Measurements from ENCODE around the gene SLC3A2.

Gene SLC3A2

GRCh38 chr11:62909107-62909894, 28.6 kb downstream of the SLC3A2 start:
- no peaks in the 10 kb centered on the region for H3K36me3 ChIP-seq (ENCODE audit: control insufficient read depth, insufficient read depth, low read length)
- peak overlapping the region; percentile 55 for H3K18ac ChIP-seq (ENCODE audit: low read length)
- peaks cover 7% of the 10 kb centered on the region for H3K4me1 ChIP-seq (ENCODE audit: control insufficient read depth, low read depth, low read length)
- no peaks in the 10 kb centered on the region for H3K79me2 ChIP-seq (ENCODE audit: control insufficient read depth, insufficient read depth, low read length)
- no peak overlapping the region for H2BK15ac ChIP-seq (replicated peaks; ENCODE audit: low read depth)
- H3K9ac ChIP-seq (ENCODE audit: low read length) = peak overlapping the region; percentile 76
- H3K27me3 ChIP-seq (ENCODE audit: insufficient read depth, low read length, poor library complexity) = no peaks in the 10 kb centered on the region
- peak overlapping the region; percentile 23 for H3K27ac ChIP-seq (ENCODE audit: low read depth, low read length)
- no CpG with 5 or more reads among the region's 24 CpGs for WGBS (ENCODE audit: extremely low coverage, insufficient coverage, low lambda C conversion rate)
- H2AK5ac ChIP-seq (ENCODE audit: low read length) = no peak overlapping the region
- peak; percentile 99 for DNase-seq
- peak overlapping the region; percentile 13 for H4K8ac ChIP-seq (ENCODE audit: low read depth, low read length)
- peak overlapping the region; percentile 97 for H3K23ac ChIP-seq (ENCODE audit: low read length)
- H4K5ac ChIP-seq (ENCODE audit: low read length) = no peak overlapping the region
- H3K79me1 ChIP-seq (ENCODE audit: low read length) = no peaks in the 10 kb centered on the region
- no peak overlapping the region for H3K4me3 ChIP-seq (ENCODE audit: low read length)
- peak overlapping the region; percentile 17 for H3K4ac ChIP-seq (ENCODE audit: low read depth, low read length)
- peak overlapping the region; percentile 87 for H3K56ac ChIP-seq (ENCODE audit: low read length)
- H3K4me2 ChIP-seq (ENCODE audit: low read length) = peak overlapping the region; percentile 64
- peak overlapping the region; percentile 2 for H2BK5ac ChIP-seq (ENCODE audit: low read length)
- H2BK120ac ChIP-seq (ENCODE audit: low read depth, low read length) = no peak overlapping the region

- H3K4me2 ChIP-seq (ENCODE audit: low read length) = no peak overlapping the region
- no peak overlapping the region for H3K9ac ChIP-seq (ENCODE audit: low read length)
- H2BK15ac ChIP-seq (replicated peaks; ENCODE audit: low read depth) = no peak overlapping the region
- H3K4ac ChIP-seq (ENCODE audit: low read depth, low read length) = no peak overlapping the region
- no peak overlapping the region for H2BK5ac ChIP-seq (ENCODE audit: low read length)
- H3K79me2 ChIP-seq (ENCODE audit: control insufficient read depth, insufficient read depth, low read length) = no peaks in the 10 kb centered on the region
- no peak overlapping the region for H3K23ac ChIP-seq (ENCODE audit: low read length)
- H3K79me1 ChIP-seq (ENCODE audit: low read length) = no peaks in the 10 kb centered on the region
- H3K27me3 ChIP-seq (ENCODE audit: insufficient read depth, low read length, poor library complexity) = no peaks in the 10 kb centered on the region
- H3K4me1 ChIP-seq (ENCODE audit: control insufficient read depth, low read depth, low read length) = peaks cover 7% of the 10 kb centered on the region
- H3K4me3 ChIP-seq (ENCODE audit: low read length) = no peak overlapping the region
- no peak overlapping the region for H3K18ac ChIP-seq (ENCODE audit: low read length)
- H2BK120ac ChIP-seq (ENCODE audit: low read depth, low read length) = no peak overlapping the region
- DNase-seq = no peak
- H3K36me3 ChIP-seq (ENCODE audit: control insufficient read depth, insufficient read depth, low read length) = no peaks in the 10 kb centered on the region
- no peak overlapping the region for H2AK5ac ChIP-seq (ENCODE audit: low read length)
- H3K56ac ChIP-seq (ENCODE audit: low read length) = peak overlapping the region; percentile 87
- H4K5ac ChIP-seq (ENCODE audit: low read length) = no peak overlapping the region
- no peak overlapping the region for H3K27ac ChIP-seq (ENCODE audit: low read depth, low read length)
- no peak overlapping the region for H4K8ac ChIP-seq (ENCODE audit: low read depth, low read length)
- WGBS (ENCODE audit: extremely low coverage, insufficient coverage, low lambda C conversion rate) = no CpG with 5 or more reads among the region's 27 CpGs
Observed at GRCh38 chr11:62910141-62910882, 29.6 kb downstream of the SLC3A2 start.

- H2BK5ac ChIP-seq (ENCODE audit: low read length) = no peak overlapping the region
- no peak overlapping the region for H4K5ac ChIP-seq (ENCODE audit: low read length)
- peak overlapping the region; percentile 20 for H3K56ac ChIP-seq (ENCODE audit: low read length)
- no peaks in the 10 kb centered on the region for H3K79me1 ChIP-seq (ENCODE audit: low read length)
- WGBS (ENCODE audit: extremely low coverage, insufficient coverage, low lambda C conversion rate) = no CpG with 5 or more reads among the region's 14 CpGs
- H3K4me3 ChIP-seq (ENCODE audit: low read length) = no peak overlapping the region
- H3K23ac ChIP-seq (ENCODE audit: low read length) = no peak overlapping the region
- H3K79me2 ChIP-seq (ENCODE audit: control insufficient read depth, insufficient read depth, low read length) = no peaks in the 10 kb centered on the region
- no peak overlapping the region for H3K18ac ChIP-seq (ENCODE audit: low read length)
- H2BK15ac ChIP-seq (replicated peaks; ENCODE audit: low read depth) = no peak overlapping the region
- H3K4me1 ChIP-seq (ENCODE audit: control insufficient read depth, low read depth, low read length) = peaks cover 7% of the 10 kb centered on the region
- H4K8ac ChIP-seq (ENCODE audit: low read depth, low read length) = no peak overlapping the region
- no peak overlapping the region for H2AK5ac ChIP-seq (ENCODE audit: low read length)
- H3K4ac ChIP-seq (ENCODE audit: low read depth, low read length) = no peak overlapping the region
- H3K27ac ChIP-seq (ENCODE audit: low read depth, low read length) = no peak overlapping the region
- no peak for DNase-seq
- no peak overlapping the region for H2BK120ac ChIP-seq (ENCODE audit: low read depth, low read length)
- no peak overlapping the region for H3K9ac ChIP-seq (ENCODE audit: low read length)
- H3K36me3 ChIP-seq (ENCODE audit: control insufficient read depth, insufficient read depth, low read length) = no peaks in the 10 kb centered on the region
- H3K27me3 ChIP-seq (ENCODE audit: insufficient read depth, low read length, poor library complexity) = no peaks in the 10 kb centered on the region
- H3K4me2 ChIP-seq (ENCODE audit: low read length) = no peak overlapping the region
Observed at GRCh38 chr11:62911137-62912130, 30.7 kb downstream of the SLC3A2 start.

GRCh38 chr11:62912268-62912667, 31.6 kb downstream of the SLC3A2 start:
- Histone ChIP-seq H3K23ac (ENCODE audit: low read length) (no peak overlapping the region), H3K4ac (ENCODE audit: low read depth, low read length) (no peak overlapping the region), H3K36me3 (ENCODE audit: control insufficient read depth, insufficient read depth, low read length) (no peaks in the 10 kb centered on the region), H3K4me1 (ENCODE audit: control insufficient read depth, low read depth, low read length) (peaks cover 7% of the 10 kb centered on the region), H3K9ac (ENCODE audit: low read length) (no peak overlapping the region), H3K79me1 (ENCODE audit: low read length) (no peaks in the 10 kb centered on the region), H3K4me2 (ENCODE audit: low read length) (no peak overlapping the region), H2BK5ac (ENCODE audit: low read length) (no peak overlapping the region), H3K18ac (ENCODE audit: low read length) (no peak overlapping the region), H3K56ac (ENCODE audit: low read length) (no peak overlapping the region), H3K4me3 (ENCODE audit: low read length) (no peak overlapping the region), H4K5ac (ENCODE audit: low read length) (no peak overlapping the region), H4K8ac (ENCODE audit: low read depth, low read length) (no peak overlapping the region), H3K27ac (ENCODE audit: low read depth, low read length) (no peak overlapping the region), H2BK15ac (replicated peaks; ENCODE audit: low read depth) (no peak overlapping the region), H3K27me3 (ENCODE audit: insufficient read depth, low read length, poor library complexity) (no peaks in the 10 kb centered on the region), H3K79me2 (ENCODE audit: control insufficient read depth, insufficient read depth, low read length) (no peaks in the 10 kb centered on the region), H2BK120ac (ENCODE audit: low read depth, low read length) (no peak overlapping the region), H2AK5ac (ENCODE audit: low read length) (no peak overlapping the region)
- DNase-seq = no peak
- WGBS (ENCODE audit: extremely low coverage, insufficient coverage, low lambda C conversion rate) = no CpG with 5 or more reads among the region's 3 CpGs

- DNase-seq = no peak
- H3K27me3 ChIP-seq (ENCODE audit: insufficient read depth, low read length, poor library complexity) = no peaks in the 10 kb centered on the region
Observed at GRCh38 chr11:62914416-62914815, 33.7 kb downstream of the SLC3A2 start.

More at GRCh38 chr11:62914416-62914815, 33.7 kb downstream of the SLC3A2 start:
- no peak overlapping the region for H2AK5ac ChIP-seq (ENCODE audit: low read length)
- H2BK15ac ChIP-seq (replicated peaks; ENCODE audit: low read depth) = no peak overlapping the region
- H3K4ac ChIP-seq (ENCODE audit: low read depth, low read length) = no peak overlapping the region
- no peak overlapping the region for H3K18ac ChIP-seq (ENCODE audit: low read length)
- H2BK120ac ChIP-seq (ENCODE audit: low read depth, low read length) = no peak overlapping the region
- H3K79me2 ChIP-seq (ENCODE audit: control insufficient read depth, insufficient read depth, low read length) = no peaks in the 10 kb centered on the region
- H3K27ac ChIP-seq (ENCODE audit: low read depth, low read length) = no peak overlapping the region
- no peak overlapping the region for H4K5ac ChIP-seq (ENCODE audit: low read length)
- peaks cover 6% of the 10 kb centered on the region for H3K4me1 ChIP-seq (ENCODE audit: control insufficient read depth, low read depth, low read length)
- H3K4me3 ChIP-seq (ENCODE audit: low read length) = no peak overlapping the region
- WGBS (ENCODE audit: extremely low coverage, insufficient coverage, low lambda C conversion rate) = no CpG with 5 or more reads among the region's 1 CpG
- H3K23ac ChIP-seq (ENCODE audit: low read length) = no peak overlapping the region
- no peaks in the 10 kb centered on the region for H3K79me1 ChIP-seq (ENCODE audit: low read length)
- no peak overlapping the region for H4K8ac ChIP-seq (ENCODE audit: low read depth, low read length)
- H3K9ac ChIP-seq (ENCODE audit: low read length) = no peak overlapping the region
- H3K4me2 ChIP-seq (ENCODE audit: low read length) = no peak overlapping the region
- H3K56ac ChIP-seq (ENCODE audit: low read length) = no peak overlapping the region
- no peaks in the 10 kb centered on the region for H3K36me3 ChIP-seq (ENCODE audit: control insufficient read depth, insufficient read depth, low read length)
- H2BK5ac ChIP-seq (ENCODE audit: low read length) = no peak overlapping the region
